HEK293T (cell line): ENCODE measurements around the gene LRRTM4.

Source experiments
- L3MBTL2 ChIP-seq: fragments of 450-650 bp; conservative IDR thresholded peaks from 2 replicates; pipeline ENCODE4 v1.6.1; 2016; ENCODE audit warnings: mild to moderate bottlenecking
- LEF1 ChIP-seq: fragments of 450-650 bp; IDR thresholded peaks from 2 replicates; pipeline ENCODE4 v1.6.1; 2017; ENCODE audit warnings: mild to moderate bottlenecking, borderline replicate concordance
- ZNF384 ChIP-seq: fragments of 450-650 bp; IDR thresholded peaks from 2 replicates; pipeline ENCODE4 v1.6.1; 2016

GRCh38 chr2:76930056-76930744 lies 592.0 kb downstream of the LRRTM4 start:
- TF ChIP-seq ZNF384: no peak
- no peak for TF ChIP-seq LEF1
- no peak for TF ChIP-seq L3MBTL2
